ENCODE results near the gene CPEB3.

DNA sequence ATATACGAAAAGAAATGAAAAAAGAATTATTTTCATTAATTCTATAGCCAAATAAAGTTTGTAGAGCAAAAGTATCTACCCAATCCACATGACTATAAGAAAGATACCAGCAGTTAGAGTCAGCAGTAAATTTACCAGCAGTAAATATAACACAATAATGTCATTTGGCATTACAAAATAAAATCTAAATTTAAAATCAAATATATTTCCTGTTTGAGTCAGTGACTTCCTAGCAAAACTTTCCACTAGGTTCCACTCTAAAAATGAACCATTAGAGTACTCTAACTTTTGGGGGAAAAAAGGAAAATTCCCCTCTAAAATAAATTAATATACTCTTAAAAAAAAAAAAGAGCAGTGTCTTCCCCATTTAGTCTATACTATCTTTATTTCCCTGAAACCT is 144.8 kb downstream of the CPEB3 start:
- TF ChIP-seq POLR2AphosphoS5 (IDR thresholded peaks at IDR 0.05; ENCODE audit: low read depth, low read length), result no peak
- TF ChIP-seq TAF1 (IDR thresholded peaks at IDR 0.05; ENCODE audit: borderline replicate concordance, insufficient read depth, low read length), result no peak
- no peak for TF ChIP-seq FOXP2 (optimal IDR thresholded peaks at IDR 0.05; ENCODE audit: borderline replicate concordance, extremely low read depth, extremely low read length, insufficient read depth)
- TF ChIP-seq SIN3A (IDR thresholded peaks at IDR 0.05; ENCODE audit: borderline replicate concordance, insufficient read depth, low read length), result no peak
- TF ChIP-seq, protein P1, sequence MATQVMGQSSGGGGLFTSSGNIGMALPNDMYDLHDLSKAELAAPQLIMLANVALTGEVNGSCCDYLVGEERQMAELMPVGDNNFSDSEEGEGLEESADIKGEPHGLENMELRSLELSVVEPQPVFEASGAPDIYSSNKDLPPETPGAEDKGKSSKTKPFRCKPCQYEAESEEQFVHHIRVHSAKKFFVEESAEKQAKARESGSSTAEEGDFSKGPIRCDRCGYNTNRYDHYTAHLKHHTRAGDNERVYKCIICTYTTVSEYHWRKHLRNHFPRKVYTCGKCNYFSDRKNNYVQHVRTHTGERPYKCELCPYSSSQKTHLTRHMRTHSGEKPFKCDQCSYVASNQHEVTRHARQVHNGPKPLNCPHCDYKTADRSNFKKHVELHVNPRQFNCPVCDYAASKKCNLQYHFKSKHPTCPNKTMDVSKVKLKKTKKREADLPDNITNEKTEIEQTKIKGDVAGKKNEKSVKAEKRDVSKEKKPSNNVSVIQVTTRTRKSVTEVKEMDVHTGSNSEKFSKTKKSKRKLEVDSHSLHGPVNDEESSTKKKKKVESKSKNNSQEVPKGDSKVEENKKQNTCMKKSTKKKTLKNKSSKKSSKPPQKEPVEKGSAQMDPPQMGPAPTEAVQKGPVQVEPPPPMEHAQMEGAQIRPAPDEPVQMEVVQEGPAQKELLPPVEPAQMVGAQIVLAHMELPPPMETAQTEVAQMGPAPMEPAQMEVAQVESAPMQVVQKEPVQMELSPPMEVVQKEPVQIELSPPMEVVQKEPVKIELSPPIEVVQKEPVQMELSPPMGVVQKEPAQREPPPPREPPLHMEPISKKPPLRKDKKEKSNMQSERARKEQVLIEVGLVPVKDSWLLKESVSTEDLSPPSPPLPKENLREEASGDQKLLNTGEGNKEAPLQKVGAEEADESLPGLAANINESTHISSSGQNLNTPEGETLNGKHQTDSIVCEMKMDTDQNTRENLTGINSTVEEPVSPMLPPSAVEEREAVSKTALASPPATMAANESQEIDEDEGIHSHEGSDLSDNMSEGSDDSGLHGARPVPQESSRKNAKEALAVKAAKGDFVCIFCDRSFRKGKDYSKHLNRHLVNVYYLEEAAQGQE (IDR thresholded peaks at IDR 0.05; ENCODE audit: insufficient read depth in 1 of 2, low read depth in 2 of 2, low read length in 2 of 2), result no peak
